ENCODE data around the gene LRP6. TPM values are rescaled to one million over a fixed set of nuclear protein-coding genes. Genes with fewer than 3 reads are reported as not detected.

The LRP6 gene
- total and polyA plus RNA-seq, 5 donors from 2014 or later = 0.76 to 1.4 (median 1.3) TPM; not detected in 2

DNA sequence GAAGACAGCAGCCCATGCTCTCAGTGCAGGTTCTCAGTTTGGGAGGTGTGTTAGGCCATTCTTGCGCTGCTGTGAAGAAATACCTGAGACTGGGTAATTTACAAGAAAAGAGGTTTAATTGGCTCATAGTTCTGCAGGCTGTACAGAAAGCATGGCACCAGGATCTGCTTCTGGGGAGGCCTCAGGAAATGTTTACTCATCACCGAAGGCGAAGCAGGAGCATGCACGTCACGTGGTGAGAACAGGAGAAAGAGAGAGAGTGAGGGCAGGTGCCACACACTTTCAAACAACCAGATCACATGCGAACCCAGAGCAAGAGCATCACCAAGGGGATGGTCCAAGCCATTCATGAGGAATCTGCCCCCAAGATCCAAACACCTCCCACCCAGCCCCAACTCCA, 9.0 kb upstream of the LRP6 start:
- Histone ChIP-seq H3K4me1 (ENCODE audit: control insufficient read depth, insufficient read depth, low read length, poor library complexity, severe bottlenecking) (no peaks in the 10 kb centered on the region), H3K27me3 (ENCODE audit: control insufficient read depth, insufficient read depth, low read length) (no peaks in the 10 kb centered on the region), H3K27ac (ENCODE audit: insufficient read depth, low read length, poor library complexity, severe bottlenecking) (no peak overlapping the region), H3K36me3 (ENCODE audit: control insufficient read depth, insufficient read depth, low read length) (no peaks in the 10 kb centered on the region), H3K9me3 (ENCODE audit: control insufficient read depth in 2 of 2, low read length in 2 of 2) (no peaks in the 10 kb centered on the region), H3K4me3 (ENCODE audit: low read depth, low read length) (no peak overlapping the region)
- H3K4me1 Mint-ChIP-seq = no peaks in the 10 kb centered on the region
- DNase-seq = no peak
- peaks cover 21% of the 10 kb centered on the region for H3K27me3 Mint-ChIP-seq
- H3K27ac Mint-ChIP-seq = no peak overlapping the region
- H3K9me3 Mint-ChIP-seq = peaks cover 0 to 16% (median 2%) of the 10 kb centered on the region in 7 donors
- no peak for ATAC-seq (ENCODE audit: low read depth in 2 of 2)
- no peaks in the 10 kb centered on the region for H3K36me3 Mint-ChIP-seq
- H3K4me3 Mint-ChIP-seq = no peak overlapping the region

DNA sequence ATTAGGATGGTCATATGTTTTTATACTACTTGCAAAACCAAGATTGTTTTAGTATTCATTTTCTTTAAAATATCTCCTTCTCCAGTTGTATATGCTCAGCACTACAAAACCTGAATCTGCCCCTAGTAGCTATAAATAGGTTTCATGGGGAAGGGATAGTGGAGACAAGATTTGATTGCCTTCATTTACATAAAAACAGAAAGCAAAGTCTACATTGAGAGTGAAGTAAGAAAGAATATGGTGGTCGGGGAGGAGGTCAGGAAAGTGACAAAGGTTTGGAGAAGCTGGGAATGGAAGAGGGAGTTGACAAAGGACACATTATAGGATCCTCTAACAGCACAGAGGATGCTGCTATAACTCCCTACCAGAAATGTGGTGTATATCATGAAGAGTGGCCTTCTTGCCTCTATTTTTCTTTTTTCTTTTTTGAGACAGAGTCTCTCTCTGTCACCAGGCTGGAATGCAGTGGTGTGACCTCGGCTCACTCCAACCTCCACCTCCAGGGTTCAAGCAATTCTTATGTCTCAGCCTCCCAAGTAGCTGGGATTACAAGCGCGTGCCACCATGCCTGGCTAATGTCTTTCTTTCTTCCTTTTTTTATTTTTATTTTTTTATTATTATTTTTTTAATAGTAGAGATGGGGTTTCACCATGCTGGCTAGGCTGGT, 6.6 kb upstream of the LRP6 start:
- Histone ChIP-seq H3K9me3 (ENCODE audit: control insufficient read depth in 2 of 2, low read length in 2 of 2) (no peaks in the 10 kb centered on the region), H3K27ac (ENCODE audit: insufficient read depth, low read length, poor library complexity, severe bottlenecking) (no peak overlapping the region), H3K4me1 (ENCODE audit: control insufficient read depth, insufficient read depth, low read length, poor library complexity, severe bottlenecking) (no peaks in the 10 kb centered on the region), H3K27me3 (ENCODE audit: control insufficient read depth, insufficient read depth, low read length) (no peaks in the 10 kb centered on the region), H3K4me3 (ENCODE audit: low read depth, low read length) (no peak overlapping the region), H3K36me3 (ENCODE audit: control insufficient read depth, insufficient read depth, low read length) (no peaks in the 10 kb centered on the region)
- no peak overlapping the region for H3K27ac Mint-ChIP-seq
- DNase-seq (no peak), ATAC-seq (ENCODE audit: low read depth in 2 of 2) (no peak)
- H3K9me3 Mint-ChIP-seq = peaks cover 0 to 16% (median 0%) of the 10 kb centered on the region in 7 donors
- no peaks in the 10 kb centered on the region for H3K4me1 Mint-ChIP-seq
- H3K36me3 Mint-ChIP-seq = no peaks in the 10 kb centered on the region
- no peak overlapping the region for H3K4me3 Mint-ChIP-seq
- H3K27me3 Mint-ChIP-seq = peaks cover 20% of the 10 kb centered on the region

DNA sequence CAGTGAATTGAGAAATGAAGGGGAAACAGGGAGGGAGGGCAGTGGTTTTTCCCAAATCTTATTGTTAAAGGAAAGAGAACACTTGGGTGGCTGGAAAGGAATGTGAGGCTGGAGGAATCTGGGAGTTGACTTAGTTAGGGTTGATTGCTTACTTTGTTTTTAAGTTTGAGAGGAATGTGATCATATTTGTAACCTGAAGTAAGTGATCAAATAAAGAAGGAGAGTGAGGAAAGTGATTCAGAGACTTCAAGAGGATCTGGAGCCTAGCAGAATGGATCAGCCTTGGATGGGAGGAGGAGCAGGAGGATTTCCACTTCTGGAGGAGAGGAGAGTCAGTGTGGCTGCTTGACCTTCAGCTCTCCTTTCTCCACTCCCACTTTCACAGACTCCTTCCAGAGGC, 6.0 kb upstream of the LRP6 start:
- H3K9me3 Mint-ChIP-seq = peaks cover 0 to 12% (median 0%) of the 10 kb centered on the region in 7 donors
- no peaks in the 10 kb centered on the region for H3K36me3 Mint-ChIP-seq
- peaks cover under 1% of the 10 kb centered on the region for H3K27me3 ChIP-seq (ENCODE audit: control insufficient read depth, insufficient read depth, low read length)
- no peak overlapping the region for H3K27ac ChIP-seq (ENCODE audit: insufficient read depth, low read length, poor library complexity, severe bottlenecking)
- no peak for ATAC-seq (ENCODE audit: low read depth in 2 of 2)
- no peak overlapping the region for H3K4me3 ChIP-seq (ENCODE audit: low read depth, low read length)
- no peak overlapping the region for H3K27ac Mint-ChIP-seq
- H3K36me3 ChIP-seq (ENCODE audit: control insufficient read depth, insufficient read depth, low read length) = no peaks in the 10 kb centered on the region
- no peak overlapping the region for H3K4me3 Mint-ChIP-seq
- H3K9me3 ChIP-seq (ENCODE audit: control insufficient read depth in 2 of 2, low read length in 2 of 2) = no peaks in the 10 kb centered on the region
- H3K4me1 Mint-ChIP-seq = peaks cover 0 to under 1% (median under 1%) of the 10 kb centered on the region in 4 donors
- no peak for DNase-seq
- no peaks in the 10 kb centered on the region for H3K4me1 ChIP-seq (ENCODE audit: control insufficient read depth, insufficient read depth, low read length, poor library complexity, severe bottlenecking)
- H3K27me3 Mint-ChIP-seq = peaks cover 26% of the 10 kb centered on the region

DNA sequence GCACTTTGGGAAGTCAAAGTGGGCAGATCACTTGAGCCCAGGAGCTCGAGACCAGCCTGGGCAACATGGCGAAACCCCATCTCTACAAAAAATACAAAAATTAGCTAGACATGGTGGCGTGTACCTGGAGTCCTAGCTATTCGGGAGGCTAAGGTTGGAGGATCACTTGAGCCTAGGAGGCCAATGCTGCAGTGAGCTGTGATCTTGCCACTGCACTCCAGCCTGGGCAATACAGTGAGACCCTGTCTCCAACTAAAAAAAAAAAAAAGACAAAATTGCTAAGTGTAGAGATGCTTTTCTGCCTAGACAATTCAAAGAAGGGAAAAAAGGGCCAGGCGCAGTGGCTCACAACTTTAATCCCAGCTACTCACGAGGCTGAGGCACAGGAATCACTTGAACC, 3.4 kb upstream of the LRP6 start:
- ATAC-seq (ENCODE audit: low read depth in 2 of 2) (no peak), DNase-seq (no peak)
- Mint-ChIP-seq H3K27me3 (peaks cover 52% of the 10 kb centered on the region), H3K9me3 (peaks cover 0 to 2% (median 0%) of the 10 kb centered on the region in 7 donors), H3K4me1 (peaks cover 0 to 16% (median 12%) of the 10 kb centered on the region in 4 donors), H3K36me3 (no peaks in the 10 kb centered on the region), H3K4me3 (no peak overlapping the region), H3K27ac (peak overlapping the region in 1 of 3 donors; percentile 79)
- H3K9me3 ChIP-seq (ENCODE audit: control insufficient read depth in 2 of 2, low read length in 2 of 2) = no peaks in the 10 kb centered on the region
- no peaks in the 10 kb centered on the region for H3K36me3 ChIP-seq (ENCODE audit: control insufficient read depth, insufficient read depth, low read length)
- H3K4me1 ChIP-seq (ENCODE audit: control insufficient read depth, insufficient read depth, low read length, poor library complexity, severe bottlenecking) = peaks cover 16% of the 10 kb centered on the region
- H3K4me3 ChIP-seq (ENCODE audit: low read depth, low read length) = no peak overlapping the region
- peaks cover 15% of the 10 kb centered on the region for H3K27me3 ChIP-seq (ENCODE audit: control insufficient read depth, insufficient read depth, low read length)
- no peak overlapping the region for H3K27ac ChIP-seq (ENCODE audit: insufficient read depth, low read length, poor library complexity, severe bottlenecking)

DNA sequence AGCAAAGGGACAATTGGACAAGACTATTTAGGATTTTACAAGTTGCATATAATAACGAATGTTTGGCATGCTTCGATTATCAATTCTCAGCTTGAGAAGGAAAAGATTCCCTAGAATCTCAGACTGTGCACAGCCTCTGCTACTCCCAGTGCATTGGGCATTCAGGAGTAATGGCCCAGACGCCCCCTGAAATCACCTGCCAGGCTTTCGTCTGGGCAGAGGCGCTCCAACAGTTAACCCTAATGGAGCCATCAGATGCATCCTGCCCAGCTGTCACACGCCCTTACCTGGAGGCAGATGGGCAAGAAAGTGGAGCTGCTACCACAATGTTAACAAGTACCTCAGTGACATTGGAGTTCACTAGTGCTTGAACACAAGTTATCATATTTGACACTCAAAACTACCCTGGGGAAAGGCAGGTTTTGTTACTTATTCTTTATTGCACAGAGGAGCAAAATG, 927 bp upstream of the LRP6 start:
- H3K27me3 Mint-ChIP-seq = peaks cover 68% of the 10 kb centered on the region
- Histone ChIP-seq H3K36me3 (ENCODE audit: control insufficient read depth, insufficient read depth, low read length) (no peaks in the 10 kb centered on the region), H3K9me3 (ENCODE audit: control insufficient read depth in 2 of 2, low read length in 2 of 2) (no peaks in the 10 kb centered on the region), H3K27me3 (ENCODE audit: control insufficient read depth, insufficient read depth, low read length) (peaks cover 30% of the 10 kb centered on the region), H3K4me3 (ENCODE audit: low read depth, low read length) (peak overlapping the region; percentile 41), H3K4me1 (ENCODE audit: control insufficient read depth, insufficient read depth, low read length, poor library complexity, severe bottlenecking) (peaks cover 16% of the 10 kb centered on the region), H3K27ac (ENCODE audit: insufficient read depth, low read length, poor library complexity, severe bottlenecking) (no peak overlapping the region)
- H3K27ac Mint-ChIP-seq = peak overlapping the region in 2 of 3 donors; percentile 60 to 73
- no peaks in the 10 kb centered on the region for H3K36me3 Mint-ChIP-seq
- H3K4me3 Mint-ChIP-seq = peak overlapping the region; percentile 73 to 89 (median 86)
- H3K9me3 Mint-ChIP-seq = no peaks in the 10 kb centered on the region
- ATAC-seq (ENCODE audit: low read depth in 2 of 2) = no peak
- peak in 1 of 3 donors; percentile 9 for DNase-seq
- peaks cover 5 to 21% (median 15%) of the 10 kb centered on the region in 4 donors for H3K4me1 Mint-ChIP-seq

DNA sequence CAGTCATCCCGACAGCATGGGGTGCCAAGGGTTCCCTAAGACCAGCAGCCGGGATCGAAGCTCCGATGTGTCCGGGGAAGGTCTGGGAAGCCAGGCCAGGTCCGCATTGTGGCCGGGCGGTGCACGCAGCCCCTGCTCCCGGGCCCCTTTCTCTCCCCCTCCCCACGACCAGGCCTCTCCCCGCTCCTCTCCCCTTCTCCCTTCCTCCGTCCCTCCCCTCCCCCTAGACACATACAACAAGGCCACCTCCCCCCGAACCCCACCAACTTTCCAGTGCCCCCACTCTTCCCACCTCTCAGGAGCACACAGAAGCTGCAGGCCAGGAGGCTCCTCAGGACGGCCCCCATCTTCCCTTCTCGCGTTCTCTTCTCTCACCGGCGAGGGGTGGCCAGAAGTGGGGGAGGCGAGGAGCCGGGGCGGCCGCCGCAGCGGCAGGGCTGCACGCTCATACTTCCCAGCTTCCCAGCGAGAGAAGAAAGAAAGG, 413 bp downstream of the LRP6 start:
- peak overlapping the region; percentile 76 to 89 (median 86) for H3K4me3 Mint-ChIP-seq
- peak overlapping the region in 2 of 3 donors; percentile 72 to 83 for H3K27ac Mint-ChIP-seq
- H3K27ac ChIP-seq (ENCODE audit: insufficient read depth, low read length, poor library complexity, severe bottlenecking) = no peak overlapping the region
- H3K27me3 Mint-ChIP-seq = peaks cover 77% of the 10 kb centered on the region
- no peaks in the 10 kb centered on the region for H3K9me3 ChIP-seq (ENCODE audit: control insufficient read depth in 2 of 2, low read length in 2 of 2)
- H3K4me1 ChIP-seq (ENCODE audit: control insufficient read depth, insufficient read depth, low read length, poor library complexity, severe bottlenecking) = peaks cover 16% of the 10 kb centered on the region
- H3K27me3 ChIP-seq (ENCODE audit: control insufficient read depth, insufficient read depth, low read length) = peaks cover 30% of the 10 kb centered on the region
- ATAC-seq (ENCODE audit: low read depth in 2 of 2) (peak in 1 of 2 donors; percentile 10), DNase-seq (no peak)
- H3K36me3 Mint-ChIP-seq = no peaks in the 10 kb centered on the region
- no peaks in the 10 kb centered on the region for H3K36me3 ChIP-seq (ENCODE audit: control insufficient read depth, insufficient read depth, low read length)
- no peaks in the 10 kb centered on the region for H3K9me3 Mint-ChIP-seq
- H3K4me1 Mint-ChIP-seq = peaks cover 5 to 22% (median 17%) of the 10 kb centered on the region in 4 donors
- no peak overlapping the region for H3K4me3 ChIP-seq (ENCODE audit: low read depth, low read length)

DNA sequence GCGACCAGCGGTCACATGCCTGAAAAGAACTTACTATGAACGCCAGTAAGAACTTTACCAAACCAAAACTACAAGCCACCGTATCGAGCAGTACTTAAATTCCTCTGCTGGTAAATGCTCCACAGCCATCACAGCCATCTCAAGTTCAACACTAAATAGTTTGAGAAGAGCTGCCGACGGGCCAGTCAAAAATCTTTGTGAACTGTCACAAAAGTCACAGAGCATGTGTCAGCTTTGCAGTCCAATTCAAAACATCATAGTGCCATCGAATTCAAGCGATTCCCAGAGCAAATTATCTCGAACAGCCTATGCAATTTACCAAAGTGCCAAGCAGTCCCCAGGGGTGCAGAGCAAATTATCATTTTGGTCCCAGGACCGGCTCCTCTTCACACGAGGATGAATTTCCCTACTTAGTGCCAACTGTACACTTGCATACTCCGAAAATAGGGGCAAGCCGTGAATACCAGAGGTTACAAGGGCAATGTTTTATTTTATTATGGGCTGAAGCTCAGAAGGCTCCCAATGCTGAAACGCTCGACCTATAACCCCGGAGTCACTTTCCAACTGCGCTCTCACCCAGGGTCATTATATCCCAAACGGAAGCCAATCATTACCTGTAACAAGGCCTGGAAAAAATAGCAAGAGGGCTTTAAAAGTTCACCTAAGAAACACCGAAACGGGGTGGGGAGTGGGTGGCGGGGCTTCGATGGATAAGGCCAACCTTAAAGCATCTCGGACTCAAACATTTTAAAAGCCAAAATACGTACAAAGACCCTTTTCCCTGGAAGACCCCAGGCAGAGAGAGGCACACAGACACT, 1.1 kb downstream of the LRP6 start:
- H3K27ac ChIP-seq (ENCODE audit: insufficient read depth, low read length, poor library complexity, severe bottlenecking) = no peak overlapping the region
- Mint-ChIP-seq H3K27ac (peak overlapping the region in 2 of 3 donors; percentile 72 to 83), H3K9me3 (no peaks in the 10 kb centered on the region)

More for the DNA sequence above, 1.1 kb downstream of the LRP6 start:
- Histone ChIP-seq H3K4me1 (ENCODE audit: control insufficient read depth, insufficient read depth, low read length, poor library complexity, severe bottlenecking) (peaks cover 16% of the 10 kb centered on the region), H3K27me3 (ENCODE audit: control insufficient read depth, insufficient read depth, low read length) (peaks cover 30% of the 10 kb centered on the region), H3K4me3 (ENCODE audit: low read depth, low read length) (peak overlapping the region; percentile 40), H3K36me3 (ENCODE audit: control insufficient read depth, insufficient read depth, low read length) (no peaks in the 10 kb centered on the region), H3K9me3 (ENCODE audit: control insufficient read depth in 2 of 2, low read length in 2 of 2) (no peaks in the 10 kb centered on the region)
- Mint-ChIP-seq H3K27me3 (peaks cover 76% of the 10 kb centered on the region), H3K4me1 (peaks cover 5 to 23% (median 17%) of the 10 kb centered on the region in 4 donors), H3K36me3 (no peaks in the 10 kb centered on the region), H3K4me3 (peak overlapping the region; percentile 56 to 89 (median 80))
- ATAC-seq (ENCODE audit: low read depth in 2 of 2) = no peak
- peak in 2 of 3 donors; percentile 11 to 22 for DNase-seq

All from CD4-positive, CD25-positive, alpha-beta regulatory T cell (primary cell).